GM21390 (cell line): ENCODE measurements around the gene BROX.
"Not testable (repeated sequence)": the region's sequence is repeated elsewhere in the genome, so short reads cannot be mapped to it uniquely, and the experiment has no call there.

Experiments
- ATAC-seq: cut with Tn5 transposase; IDR thresholded peaks from one replicate; pipeline ENCODE4 v1.9.1; 2021; ENCODE audit not compliant: unreplicated experiment

Gene BROX

DNA sequence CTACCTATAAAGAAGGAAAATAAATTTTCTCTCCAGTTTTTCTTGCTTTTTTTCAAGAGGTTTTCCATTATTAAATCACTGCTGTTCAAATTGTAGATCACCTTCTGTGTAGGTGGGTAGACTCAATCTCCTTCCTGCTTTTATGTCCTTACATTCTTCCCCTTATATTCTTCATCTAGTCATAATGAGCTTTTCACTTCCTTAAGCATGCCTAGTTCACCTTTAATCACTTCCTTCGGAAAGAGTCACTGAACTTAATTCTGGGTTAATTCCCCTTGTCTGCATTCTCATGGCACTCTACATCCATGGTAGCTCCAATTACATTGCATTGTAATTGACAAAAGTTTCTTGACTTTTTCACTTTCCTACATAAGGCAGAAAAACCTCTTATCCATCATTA, 18.5 kb downstream of the BROX start:
- ATAC-seq = no peak

DNA sequence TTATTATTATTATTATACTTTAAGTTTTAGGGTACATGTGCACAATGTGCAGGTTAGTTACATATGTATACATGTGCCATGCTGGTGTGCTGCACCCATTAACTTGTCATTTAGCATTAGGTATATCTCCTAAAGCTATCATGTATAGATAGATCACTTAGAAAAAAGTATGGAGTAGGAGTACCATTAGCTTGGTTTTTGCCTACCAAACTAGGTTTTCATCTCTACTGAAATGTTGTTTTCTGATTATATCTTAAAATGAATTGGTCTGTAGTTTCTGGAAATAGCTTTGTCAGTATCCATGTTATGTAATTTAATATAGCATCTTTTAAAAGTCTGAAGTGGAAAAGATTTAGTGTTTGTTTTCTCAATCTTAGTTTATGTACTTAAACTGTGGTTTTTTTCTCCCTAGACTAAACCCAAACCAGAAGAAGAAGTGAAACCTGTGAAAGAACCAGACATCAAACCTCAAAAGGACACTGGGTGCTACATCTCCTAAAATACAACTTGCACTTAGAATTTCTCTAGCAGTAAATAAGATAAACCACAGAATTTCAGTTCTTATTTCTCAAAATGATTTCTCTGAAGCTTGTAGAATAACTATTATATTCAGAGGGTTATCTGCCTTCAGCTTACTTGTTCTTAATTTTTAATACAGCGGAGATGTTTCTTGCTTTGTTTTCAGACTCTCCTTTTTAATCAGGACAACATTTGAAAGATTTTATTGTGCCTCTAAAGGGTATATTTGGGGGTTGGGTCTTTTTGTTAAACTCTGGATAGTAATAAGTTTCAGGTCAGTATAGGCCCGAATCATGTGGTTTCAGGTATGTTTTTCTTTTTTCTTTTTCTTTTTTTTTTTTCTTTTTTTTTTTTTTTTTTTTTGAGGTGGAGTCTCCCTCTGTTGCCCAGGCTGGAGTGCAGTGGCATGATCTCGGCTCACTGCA, 20.1 kb downstream of the BROX start:
- peak; percentile 98 for ATAC-seq

DNA sequence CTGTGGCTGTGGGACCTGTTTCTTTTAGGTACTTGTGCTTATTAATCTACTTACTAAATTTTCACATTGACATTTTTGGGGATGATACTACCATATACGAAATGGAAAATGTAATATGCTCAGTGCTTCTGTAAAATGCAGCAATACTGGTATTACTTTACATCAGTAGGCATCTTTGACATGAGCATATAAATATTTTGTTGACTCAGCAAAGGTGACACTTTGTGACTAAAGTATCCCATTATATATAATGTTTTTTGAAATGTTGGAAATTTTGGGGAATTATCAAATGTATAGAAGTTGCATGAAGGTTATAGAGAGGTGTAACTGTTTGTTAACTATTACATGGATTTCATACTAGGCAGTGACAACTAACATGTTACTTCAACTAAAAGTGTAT, 22.4 kb downstream of the BROX start:
- ATAC-seq = no peak

DNA sequence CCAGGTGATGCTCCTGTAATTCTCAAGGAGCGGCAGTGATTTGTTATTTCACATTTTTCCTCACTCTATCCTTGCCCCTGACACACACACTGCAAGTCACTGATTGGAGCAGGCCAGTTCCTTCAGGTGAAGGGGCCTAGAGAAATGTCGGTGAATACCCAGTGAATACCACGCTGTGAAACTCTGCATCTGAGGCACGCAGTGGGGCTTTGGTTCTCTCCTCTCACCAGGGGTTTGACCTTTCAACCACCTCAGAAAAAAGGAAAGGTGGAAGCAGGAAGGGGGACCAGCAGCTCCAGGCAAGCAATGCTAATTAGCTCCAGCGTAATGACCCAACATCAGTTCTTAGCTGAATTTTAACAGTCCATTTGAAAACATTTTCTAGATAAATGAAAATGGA, 24.1 kb downstream of the BROX start:
- no peak for ATAC-seq

DNA sequence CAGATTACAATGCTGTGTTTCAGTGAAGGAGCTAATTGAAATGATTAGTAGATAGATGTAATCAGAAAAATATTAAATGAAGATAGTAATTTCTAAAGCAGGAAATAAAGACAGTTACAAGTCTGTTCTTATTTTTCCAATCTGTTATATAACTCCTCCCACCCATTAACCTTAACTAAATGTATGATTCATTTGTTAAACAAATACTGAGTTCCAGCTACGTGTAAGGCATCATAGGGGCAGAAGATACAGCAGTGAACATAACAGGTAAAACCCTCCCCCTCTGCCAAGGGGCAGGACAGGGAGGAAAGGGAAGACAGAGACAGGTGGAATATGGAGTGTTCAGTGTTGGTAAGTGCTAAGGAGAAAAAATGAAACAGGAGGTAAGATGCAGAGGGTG, 24.6 kb downstream of the BROX start, which contains the start of gene FAM177B:
FAM177B (plus strand) TSS at position 231 of the 400 bp plus-strand sequence. CDS start 9,344 bp downstream, outside the sequence.
- no peak for ATAC-seq

DNA sequence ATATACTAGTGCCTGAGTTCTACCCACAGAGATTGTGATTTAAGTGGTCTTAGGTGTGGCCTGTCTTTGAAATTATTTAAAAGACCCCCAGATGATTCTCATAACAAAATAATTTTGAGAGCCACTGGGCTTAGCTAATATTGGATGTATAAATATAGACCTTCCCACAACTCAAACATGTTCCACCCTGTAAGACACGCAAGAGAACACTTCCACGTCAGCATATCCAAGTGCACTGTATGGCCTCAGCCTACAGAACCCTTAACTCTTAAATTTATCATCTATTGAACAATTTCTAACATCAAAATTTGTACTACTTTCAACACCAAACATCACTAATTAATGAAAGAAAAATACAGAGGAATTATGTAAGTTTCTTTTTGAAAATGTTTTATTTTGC, 27.1 kb downstream of the BROX start:
- ATAC-seq = no peak

DNA sequence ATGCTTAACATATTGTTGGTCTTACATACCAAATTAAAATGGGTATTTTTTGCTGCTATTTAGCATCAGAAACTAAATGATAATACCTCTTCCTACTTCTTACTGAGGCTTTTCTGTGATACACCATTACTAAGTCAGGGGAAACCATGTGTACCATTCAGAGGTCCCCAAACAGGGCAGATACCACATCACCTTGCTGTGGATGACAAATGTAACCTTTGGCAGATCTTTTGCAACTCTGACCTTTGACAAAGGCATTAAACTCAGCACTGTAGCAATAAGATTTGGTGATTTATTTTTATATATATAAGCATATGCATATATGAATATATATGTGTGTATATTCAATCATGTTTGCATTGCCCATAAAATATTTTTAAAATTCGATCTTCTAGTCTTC, 27.6 kb downstream of the BROX start:
- ATAC-seq = no peak

DNA sequence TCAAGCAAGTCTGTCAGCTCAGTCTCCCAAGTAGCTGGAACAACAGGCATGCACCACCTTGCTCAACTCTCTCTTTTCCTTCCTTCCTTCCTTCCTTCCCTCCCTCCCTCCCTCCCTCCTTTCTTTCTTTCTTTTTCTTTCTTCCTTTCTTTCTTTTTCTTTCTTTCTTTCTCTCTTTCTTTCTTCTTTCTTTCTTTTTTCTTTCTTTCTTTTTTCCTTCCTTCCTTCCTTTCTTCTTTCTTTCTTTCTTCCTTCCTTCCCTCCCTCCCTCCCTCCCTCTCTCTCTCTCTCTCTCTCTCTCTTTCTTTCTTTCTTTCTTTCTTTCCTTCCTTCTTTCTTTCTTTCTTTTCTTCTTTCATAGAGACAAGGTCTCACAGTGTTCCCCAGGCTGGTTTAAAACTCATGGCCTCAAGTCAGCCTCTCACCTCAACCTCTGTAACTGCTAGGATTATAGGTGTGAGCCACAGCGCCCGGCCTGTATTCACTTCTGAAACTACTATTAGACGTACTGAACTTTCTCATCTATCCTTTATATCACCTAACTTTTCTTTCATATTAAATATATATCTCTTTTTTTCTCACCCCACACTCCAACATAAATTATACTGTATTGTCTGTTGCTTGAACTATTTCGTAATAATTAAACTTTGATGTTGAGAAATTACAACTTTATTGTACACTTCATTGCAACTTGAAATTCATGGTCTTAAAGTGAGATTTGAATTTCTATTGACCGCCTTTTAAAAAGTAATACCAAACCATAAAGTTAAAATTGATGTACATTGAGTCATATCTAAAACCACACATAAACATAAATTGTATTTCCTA, 29.5 kb downstream of the BROX start:
- not testable (repeated sequence) for ATAC-seq

DNA sequence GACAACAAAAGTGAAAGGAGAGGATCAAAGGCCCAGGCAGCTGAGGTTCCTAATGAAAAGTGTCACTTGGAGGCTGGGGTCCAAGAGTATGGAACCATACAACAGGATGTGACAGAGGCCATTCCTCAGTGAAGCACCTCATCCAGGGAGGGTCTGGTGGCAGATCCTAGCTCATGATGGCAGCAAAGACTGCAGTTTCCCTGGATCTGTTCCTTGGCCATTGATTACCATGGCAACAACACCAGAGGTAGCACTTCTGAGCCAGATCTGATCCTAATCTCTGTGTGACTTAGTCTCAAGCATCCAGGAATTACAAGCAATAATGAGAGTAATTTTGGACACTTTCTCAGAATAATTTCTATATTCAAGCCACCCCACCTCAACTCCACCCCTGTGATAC, 37.6 kb downstream of the BROX start:
- no peak for ATAC-seq

DNA sequence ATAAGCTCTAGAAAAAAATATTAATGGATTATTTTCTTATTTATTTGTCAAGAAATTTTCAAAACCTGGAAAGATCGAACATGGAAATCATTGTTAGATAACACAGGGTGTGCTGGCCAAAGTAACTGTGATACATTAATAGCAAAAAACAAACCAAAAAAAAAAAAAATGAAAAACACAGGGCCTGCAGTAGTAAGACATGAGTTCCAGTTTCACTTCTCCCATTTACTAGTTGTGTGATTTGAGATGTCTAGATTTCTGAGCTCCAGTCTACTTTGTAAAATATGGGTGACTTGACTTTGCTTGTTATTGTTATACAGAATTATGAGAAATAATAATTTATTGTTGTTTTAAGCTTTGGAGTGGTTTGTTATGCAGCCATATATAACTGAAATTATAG, 38.3 kb downstream of the BROX start:
- peak; percentile 93 for ATAC-seq

DNA sequence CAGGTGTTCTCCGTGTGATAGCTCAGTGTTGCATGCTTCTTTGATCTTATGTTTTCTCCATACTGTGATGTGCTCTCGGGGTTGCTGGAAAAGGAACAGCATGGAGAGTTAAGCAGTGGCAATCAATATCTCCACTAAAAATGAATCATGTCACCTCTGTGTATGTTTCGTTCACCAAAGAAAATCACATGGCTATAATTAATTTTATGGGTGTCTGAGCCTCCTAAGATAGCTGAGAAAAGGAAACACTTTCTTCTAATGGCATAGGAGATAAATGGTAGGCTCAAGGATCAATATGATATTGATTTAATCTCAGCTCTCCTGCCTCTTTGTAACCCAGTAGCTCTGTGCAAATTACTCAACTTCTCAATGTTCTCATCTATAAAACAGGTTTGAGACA, 38.9 kb downstream of the BROX start:
- no peak for ATAC-seq

DNA sequence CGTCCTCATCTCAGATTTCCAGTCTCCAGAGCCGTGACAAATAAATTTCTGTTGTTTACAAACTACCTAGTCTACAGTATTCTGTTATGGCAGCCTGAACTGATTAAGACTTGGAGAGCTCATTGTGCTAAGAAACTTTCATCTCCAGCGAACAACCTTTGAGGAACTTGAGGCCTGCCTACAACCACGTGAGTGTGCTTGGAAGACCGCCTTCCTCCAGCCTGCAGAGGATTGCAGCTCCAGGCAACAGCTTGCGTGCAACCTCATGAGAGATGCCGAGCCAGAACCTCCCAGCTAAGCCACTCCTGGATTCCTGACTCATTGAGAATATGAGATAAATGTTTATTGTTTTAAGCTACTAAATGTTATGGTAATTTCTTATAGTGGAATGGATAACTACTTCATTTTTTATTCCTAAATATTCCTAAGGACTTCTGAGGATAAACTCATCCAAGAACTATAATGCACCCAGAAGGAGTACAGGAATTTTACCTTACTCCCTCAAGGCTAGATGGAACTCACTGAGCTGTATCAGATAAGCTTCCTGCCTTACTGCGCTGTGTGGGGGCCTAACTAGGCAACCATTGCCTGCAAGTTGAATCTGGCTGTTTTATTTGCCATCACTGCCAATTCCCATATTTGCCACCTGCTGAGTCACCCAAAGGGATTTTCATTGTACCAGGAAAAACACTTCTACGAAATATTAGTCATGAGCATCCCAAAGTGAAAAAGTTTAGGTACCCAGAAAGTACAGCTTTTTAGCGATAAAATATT, 42.2 kb downstream of the BROX start:
- ATAC-seq = no peak

DNA sequence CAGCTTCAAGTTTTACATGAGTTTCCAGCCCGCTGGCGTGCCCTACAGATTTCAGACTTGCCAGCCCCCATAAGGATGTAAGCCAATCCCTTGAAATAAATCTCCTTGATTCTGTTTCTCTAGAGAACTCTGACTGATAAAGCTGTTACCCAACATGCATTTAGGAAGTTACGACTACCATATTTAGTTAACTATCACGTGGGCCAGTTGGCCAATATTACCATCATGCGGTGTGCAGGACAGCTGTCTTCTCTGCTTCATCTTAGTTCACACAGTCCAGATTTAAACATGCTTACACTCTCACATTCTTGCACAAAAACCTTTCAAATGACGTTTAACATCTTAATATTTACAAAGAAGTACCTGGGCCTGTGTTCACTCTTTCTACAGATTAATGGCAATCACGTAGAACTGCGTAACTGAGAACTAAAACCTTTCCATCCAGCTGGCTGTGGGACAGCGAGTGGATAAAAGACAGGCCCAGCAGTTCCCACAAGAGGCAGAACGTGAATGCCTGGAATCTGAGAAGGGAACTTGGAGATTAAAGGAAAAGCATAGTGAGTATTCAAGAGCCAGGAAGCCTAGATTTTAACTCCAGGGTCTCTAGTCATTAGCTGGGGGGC, 45.4 kb downstream of the BROX start:
- ATAC-seq = no peak

DNA sequence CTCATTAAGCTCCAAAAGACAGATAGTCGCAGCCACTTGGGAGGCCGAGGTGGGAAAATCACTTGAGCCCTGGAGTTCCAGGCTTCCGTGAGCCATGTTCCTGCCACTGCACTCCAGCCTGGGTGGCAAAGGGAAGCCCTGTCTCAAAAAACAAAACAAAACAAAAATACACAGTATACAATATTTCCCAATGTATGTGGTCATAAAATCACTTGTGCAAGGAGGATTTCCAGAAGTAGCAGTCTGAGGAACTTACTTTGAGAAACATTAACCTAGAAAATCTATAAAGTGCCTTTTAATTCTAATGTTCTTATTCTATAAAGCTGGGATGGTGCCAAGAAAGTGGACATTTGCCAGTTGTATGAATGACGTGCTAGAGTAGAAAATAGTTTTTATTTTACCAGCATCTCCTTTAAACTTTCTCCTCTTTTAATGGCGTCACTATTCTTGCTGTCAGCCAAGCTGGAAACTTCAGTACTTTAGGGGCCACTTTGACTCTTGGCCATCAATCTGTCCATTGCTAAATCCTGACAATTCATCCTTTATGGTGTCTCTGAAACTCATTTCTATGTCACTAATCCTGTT, 47.2 kb downstream of the BROX start:
- ATAC-seq = no peak

DNA sequence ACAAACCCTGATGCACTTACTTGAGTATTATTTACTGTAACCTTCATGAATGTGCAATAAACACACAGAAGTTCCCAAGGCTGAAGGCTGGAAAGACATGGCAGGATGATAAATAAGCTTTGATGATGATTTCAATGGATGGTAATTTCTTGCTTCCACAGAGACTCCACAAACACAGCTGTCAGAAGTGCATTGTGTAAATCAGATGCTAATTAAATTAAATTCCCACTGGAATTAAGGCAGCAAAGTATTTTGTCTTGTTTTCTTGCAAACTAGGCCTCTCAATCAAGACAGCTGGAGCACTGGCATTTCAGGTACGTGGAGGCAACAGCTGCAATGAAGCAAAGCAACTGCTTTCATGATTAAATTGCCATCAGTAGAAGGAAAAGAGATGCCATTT, 48.7 kb downstream of the BROX start:
- no peak for ATAC-seq

DNA sequence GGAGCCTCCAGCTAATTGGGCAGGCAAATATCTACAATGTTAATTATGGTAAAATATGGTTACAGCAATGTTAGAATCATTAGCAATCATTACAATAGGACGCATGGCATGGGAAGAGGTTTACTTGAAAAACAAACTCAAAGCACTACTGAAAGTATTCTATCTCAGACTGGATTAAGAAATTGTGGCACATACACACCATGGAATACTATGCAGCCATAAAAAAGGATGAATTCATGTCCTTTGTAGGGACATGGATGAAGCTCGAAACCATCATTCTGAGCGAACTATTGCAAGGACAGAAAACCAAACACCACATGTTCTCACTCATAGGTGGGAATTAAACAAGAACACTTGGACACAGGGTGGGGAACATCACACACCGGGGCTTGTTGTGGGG, 49.8 kb downstream of the BROX start:
- not testable (repeated sequence) for ATAC-seq

DNA sequence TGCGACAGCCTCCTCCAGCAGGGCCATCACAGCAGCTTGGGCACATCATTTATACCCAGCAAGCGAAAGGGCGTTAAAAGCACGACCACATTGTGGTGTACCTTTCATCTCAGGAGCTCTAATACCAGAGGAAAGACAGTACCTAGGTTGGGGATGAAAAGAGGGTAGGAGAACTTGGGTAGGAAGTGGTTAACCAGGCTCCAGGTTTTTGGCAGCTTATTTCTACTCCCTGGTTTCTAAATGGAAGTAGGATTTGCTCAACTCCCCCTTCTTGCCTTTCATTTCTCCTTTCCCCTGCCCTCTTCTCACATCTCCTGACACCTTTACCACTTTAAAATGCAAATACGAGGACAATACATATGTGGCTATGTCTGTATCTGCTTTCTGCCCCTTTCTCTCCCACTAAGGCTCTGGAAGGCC, 54.8 kb downstream of the BROX start:
- ATAC-seq = no peak

DNA sequence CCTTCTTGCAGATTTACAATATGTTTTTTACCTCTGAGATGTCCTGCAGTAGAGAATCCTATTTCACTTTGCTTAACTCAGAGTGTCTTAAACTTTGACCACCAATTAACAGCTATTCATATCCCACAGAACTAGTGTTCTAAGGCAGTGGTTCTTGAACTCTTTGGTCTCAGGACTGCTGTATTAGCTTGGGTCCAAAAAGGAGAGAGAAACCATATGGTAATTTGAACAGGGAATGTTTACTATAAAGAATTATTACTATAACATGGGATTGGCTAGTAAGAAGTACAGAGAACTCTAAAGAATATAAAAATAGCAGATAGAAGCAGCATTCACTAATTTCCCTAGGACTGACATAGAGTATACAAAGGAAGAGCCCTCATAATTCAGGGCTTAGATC, 56.2 kb downstream of the BROX start:
- no peak for ATAC-seq

DNA sequence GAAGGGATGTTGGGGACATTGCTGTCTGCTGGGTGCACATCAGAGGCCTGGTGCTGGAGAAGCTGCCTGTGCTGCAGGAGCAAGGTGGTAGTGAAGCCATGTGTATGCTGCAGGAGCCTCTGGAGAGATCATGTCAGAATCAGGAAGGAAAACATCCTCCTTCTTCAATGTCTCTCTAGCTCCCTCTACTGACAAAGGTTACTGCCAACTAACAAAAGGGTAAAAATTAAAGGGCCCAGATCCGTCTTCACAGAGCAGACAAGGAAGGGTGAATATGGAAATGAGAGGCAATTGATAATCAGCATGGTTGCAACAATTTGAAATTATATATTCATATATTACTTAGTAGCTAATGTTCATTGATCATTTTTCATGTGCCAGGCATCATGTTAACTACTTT, 56.8 kb downstream of the BROX start:
- ATAC-seq = no peak

DNA sequence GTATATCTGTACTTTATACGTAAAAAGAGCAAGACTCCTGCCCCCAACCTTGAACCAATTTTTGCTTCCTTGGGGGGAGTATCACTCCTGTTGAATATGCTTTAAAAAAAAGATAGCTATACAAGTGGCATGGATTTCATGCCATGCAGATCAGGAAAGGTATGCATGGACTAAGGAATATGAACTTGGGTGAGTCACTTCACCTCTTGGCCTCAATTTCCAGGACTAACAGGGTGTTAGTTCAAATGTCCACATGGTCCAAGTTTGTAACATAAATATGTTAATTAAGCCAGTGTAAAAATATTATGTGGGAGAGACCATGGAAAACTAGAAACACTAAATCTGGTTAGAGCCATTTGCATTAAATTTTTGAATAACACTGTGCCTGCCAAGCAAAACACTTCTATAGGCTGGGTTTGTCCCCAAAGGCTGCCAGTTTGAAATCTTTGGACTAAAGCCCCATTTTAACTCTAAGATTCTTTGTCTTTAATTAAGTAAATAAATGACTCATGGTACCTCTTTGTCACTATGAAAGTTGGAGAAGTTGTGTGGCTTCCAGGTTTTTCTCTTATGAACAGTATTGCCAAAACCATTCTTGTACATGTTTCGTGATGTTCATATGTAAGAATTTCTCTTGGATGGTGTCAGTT, 57.7 kb downstream of the BROX start:
- no peak for ATAC-seq
